IPS DF 6.9 (cell line): ENCODE results near the gene RFTN1.

Experiments
- DNase-seq: peaks from one replicate; pipeline ENCODE4 v3.0.0-alpha.2; 2013; ENCODE audit warnings: low read depth, low spot score
- H3K27ac ChIP-seq: one replicate; pipeline ENCODE4 v1.5.1; 2013; ENCODE audit warnings: low read length, control low read depth
- H3K27me3 ChIP-seq: 2 replicates; pipeline ENCODE4 v1.6.1; 2013; ENCODE audit warnings: mild to moderate bottlenecking, low read length; ENCODE audit not compliant: control insufficient read depth, insufficient read depth
- H3K36me3 ChIP-seq: 2 replicates; pipeline ENCODE4 v1.6.1; 2013; ENCODE audit warnings: low read length; ENCODE audit not compliant: control insufficient read depth, insufficient read depth
- H3K4me1 ChIP-seq: 2 replicates; pipeline ENCODE4 v1.6.1; 2013; ENCODE audit warnings: low read length; ENCODE audit not compliant: control insufficient read depth, insufficient read depth
- H3K4me3 ChIP-seq: 2 replicates; pipeline ENCODE4 v1.5.1; 2013; ENCODE audit warnings: mild to moderate bottlenecking, low read length
- H3K9me3 ChIP-seq: 2 replicates; pipeline ENCODE4 v1.6.1; 2013; ENCODE audit warnings: low read length, inconsistent platforms; ENCODE audit not compliant: control insufficient read depth, insufficient read depth
- WGBS: extraction: QIAGEN DNeasy Blood & Tissue Kit; methylation state at CpG from one replicate; pipeline ENCODE4 v1.1.7; 2013; ENCODE audit warnings: mixed read lengths, missing lambda C conversion rate; ENCODE audit not compliant: insufficient read length, insufficient coverage; 5-methylcytosine and 5-hydroxymethylcytosine counted together

RFTN1 gene

DNA sequence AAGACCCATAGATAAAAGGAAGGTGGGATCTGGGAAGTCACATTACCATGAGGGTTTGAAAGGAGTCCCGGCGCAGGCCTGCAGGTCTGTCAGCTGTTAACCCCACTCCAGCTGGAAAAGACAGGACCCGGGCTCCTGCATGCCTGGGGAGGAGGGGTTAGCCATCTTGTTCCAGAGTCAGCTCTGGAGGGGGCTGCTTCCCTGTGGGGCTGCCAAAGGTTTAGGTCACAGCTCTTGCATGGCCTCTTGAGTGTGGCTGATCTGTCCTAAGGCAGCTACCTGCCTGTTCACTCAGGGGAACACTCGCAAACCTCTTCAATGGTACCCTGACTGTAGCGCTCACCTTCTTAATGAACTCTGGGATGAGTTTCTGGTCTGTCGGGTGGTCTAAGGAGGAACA lies 104.5 kb downstream of the RFTN1 start:
- Histone ChIP-seq H3K4me1 (0 out of 2 replicates have a peak, but pooled peaks cover 2% of the 10 kb centered on the region), H3K4me3 (no peak overlapping the region), H3K27me3 (no peaks in the 10 kb centered on the region), H3K36me3 (no peaks in the 10 kb centered on the region), H3K27ac (no peak overlapping the region), H3K9me3 (no peaks in the 10 kb centered on the region)
- no peak for DNase-seq
- WGBS: no CpG with 5 or more reads among the region's 6 CpGs

GRCh38 chr3:16407366-16407765 lies 106.1 kb downstream of the RFTN1 start:
- no CpG with 5 or more reads among the region's 2 CpGs for WGBS
- Histone ChIP-seq H3K36me3 (no peaks in the 10 kb centered on the region), H3K27me3 (no peaks in the 10 kb centered on the region)

GRCh38 chr3:16406579-16406978 lies 106.9 kb downstream of the RFTN1 start:
- 0 out of 2 replicates have a peak, but pooled peaks cover 2% of the 10 kb centered on the region for H3K4me1 ChIP-seq
- no CpG with 5 or more reads among the region's 2 CpGs for WGBS
- no peak overlapping the region for H3K4me3 ChIP-seq
- H3K36me3 ChIP-seq: no peaks in the 10 kb centered on the region
- no peak overlapping the region for H3K27ac ChIP-seq
- no peaks in the 10 kb centered on the region for H3K27me3 ChIP-seq
- DNase-seq: no peak
- no peaks in the 10 kb centered on the region for H3K9me3 ChIP-seq

More at GRCh38 chr3:16407366-16407765, 106.1 kb downstream of the RFTN1 start:
- DNase-seq: no peak
- H3K4me1 ChIP-seq: 0 out of 2 replicates have a peak, but pooled peaks cover 2% of the 10 kb centered on the region
- H3K27ac ChIP-seq: no peak overlapping the region
- no peaks in the 10 kb centered on the region for H3K9me3 ChIP-seq
- no peak overlapping the region for H3K4me3 ChIP-seq

- Histone ChIP-seq H3K36me3 (no peaks in the 10 kb centered on the region), H3K4me3 (no peak overlapping the region), H3K9me3 (no peaks in the 10 kb centered on the region), H3K27me3 (no peaks in the 10 kb centered on the region), H3K27ac (no peak overlapping the region), H3K4me1 (0 out of 2 replicates have a peak, but pooled peaks cover 2% of the 10 kb centered on the region)
- no peak for DNase-seq
- no CpG with 5 or more reads among the region's 6 CpGs for WGBS
Observed at GRCh38 chr3:16406166-16406565, 107.3 kb downstream of the RFTN1 start.

DNA sequence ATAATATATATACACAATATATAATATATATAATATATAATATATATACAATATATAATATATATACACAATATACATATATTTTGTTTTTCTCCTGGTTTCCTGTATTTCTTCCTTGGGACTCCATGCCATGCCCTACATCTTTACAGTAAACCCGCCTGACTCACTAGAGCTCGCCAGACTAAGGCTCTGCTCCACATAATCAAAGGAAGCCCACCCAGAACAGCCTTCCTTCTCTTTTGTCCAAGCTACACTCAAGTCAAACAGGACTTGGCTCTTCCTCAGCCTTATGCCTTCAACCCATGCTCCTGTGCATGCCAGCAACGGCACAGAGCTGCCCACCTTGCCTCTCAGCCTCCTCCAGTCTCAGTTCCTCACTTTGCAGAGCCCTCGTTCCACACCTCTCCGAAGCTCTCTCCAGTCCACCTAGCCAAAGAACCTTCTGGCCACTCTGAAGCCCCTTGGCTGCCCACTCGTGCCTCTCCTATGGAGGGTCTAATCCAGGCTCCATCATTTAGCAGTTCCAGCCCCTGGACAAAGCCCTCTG lies 109.1 kb downstream of the RFTN1 start:
- H3K4me1 ChIP-seq: peaks cover 2% of the 10 kb centered on the region; the same call in 1 of the 2 replicates
- H3K27me3 ChIP-seq: no peaks in the 10 kb centered on the region
- no CpG with 5 or more reads among the region's 6 CpGs for WGBS

DNA sequence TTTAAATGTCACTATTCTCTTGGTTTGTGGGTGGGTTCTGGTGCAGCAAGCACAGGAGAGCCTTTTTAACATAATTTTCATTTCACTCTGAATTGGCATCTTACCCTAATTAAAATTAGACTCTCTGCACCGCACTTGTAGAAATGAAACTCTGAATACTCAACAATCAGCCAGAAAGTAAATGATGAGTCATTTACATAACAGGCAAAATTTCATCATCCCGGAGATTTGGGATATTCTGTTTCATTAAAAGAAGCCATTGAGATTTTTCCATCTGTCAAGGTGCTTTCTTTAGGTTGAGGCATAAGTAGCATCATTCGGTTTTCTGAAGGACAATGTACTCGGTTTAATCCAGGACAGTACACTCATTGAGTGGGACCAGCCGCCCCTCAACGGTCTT lies 111.0 kb downstream of the RFTN1 start:
- Histone ChIP-seq H3K4me1 (no peaks in the 10 kb centered on the region; the same call in 1 of the 2 replicates), H3K9me3 (no peaks in the 10 kb centered on the region), H3K4me3 (no peak overlapping the region), H3K27me3 (no peaks in the 10 kb centered on the region), H3K27ac (no peak overlapping the region), H3K36me3 (no peaks in the 10 kb centered on the region)
- DNase-seq: no peak
- no CpG with 5 or more reads among the region's 6 CpGs for WGBS

More for the DNA sequence above, 109.1 kb downstream of the RFTN1 start:
- Histone ChIP-seq H3K27ac (no peak overlapping the region), H3K36me3 (no peaks in the 10 kb centered on the region), H3K4me3 (no peak overlapping the region), H3K9me3 (no peaks in the 10 kb centered on the region)
- no peak for DNase-seq

GRCh38 chr3:16401273-16401672 lies 112.2 kb downstream of the RFTN1 start:
- WGBS: no CpG with 5 or more reads among the region's 5 CpGs

GRCh38 chr3:16400106-16400931 lies 113.2 kb downstream of the RFTN1 start:
- no peaks in the 10 kb centered on the region; the same call in 1 of the 2 replicates for H3K4me1 ChIP-seq
- H3K27ac ChIP-seq: no peak overlapping the region
- H3K36me3 ChIP-seq: no peaks in the 10 kb centered on the region
- no peaks in the 10 kb centered on the region for H3K9me3 ChIP-seq
- no CpG with 5 or more reads among the region's 11 CpGs for WGBS
- H3K27me3 ChIP-seq: no peaks in the 10 kb centered on the region
- H3K4me3 ChIP-seq: no peak overlapping the region
- no peak for DNase-seq

More at GRCh38 chr3:16401273-16401672, 112.2 kb downstream of the RFTN1 start:
- H3K36me3 ChIP-seq: no peaks in the 10 kb centered on the region
- H3K27me3 ChIP-seq: no peaks in the 10 kb centered on the region
- no peak overlapping the region for H3K27ac ChIP-seq
- no peaks in the 10 kb centered on the region; the same call in 1 of the 2 replicates for H3K4me1 ChIP-seq
- DNase-seq: no peak
- H3K4me3 ChIP-seq: no peak overlapping the region
- H3K9me3 ChIP-seq: no peaks in the 10 kb centered on the region

DNA sequence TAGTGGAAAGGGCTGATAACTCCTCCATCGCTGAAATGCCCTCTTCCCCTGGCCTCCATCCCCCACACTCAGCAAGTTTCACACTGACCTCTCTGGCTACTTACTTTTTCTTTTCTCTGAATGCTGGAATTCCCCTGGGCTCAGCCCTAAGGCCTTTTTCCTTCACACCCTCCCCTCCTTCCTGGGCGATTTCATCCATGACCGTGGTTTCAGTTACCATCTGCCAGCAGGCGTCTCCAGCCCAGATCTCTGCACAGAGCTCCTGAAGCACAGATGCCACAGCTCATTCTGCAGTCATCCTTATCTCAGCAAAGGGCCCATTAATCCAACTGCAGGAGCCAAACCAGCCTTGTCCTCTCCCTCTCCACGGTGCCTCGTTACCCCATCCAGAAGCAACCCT lies 114.0 kb downstream of the RFTN1 start:
- no peak for DNase-seq
- WGBS: no CpG with 5 or more reads among the region's 6 CpGs
- H3K9me3 ChIP-seq: no peaks in the 10 kb centered on the region
- no peak overlapping the region for H3K27ac ChIP-seq
- no peaks in the 10 kb centered on the region; the same call in 1 of the 2 replicates for H3K4me1 ChIP-seq
- no peaks in the 10 kb centered on the region for H3K36me3 ChIP-seq
- no peaks in the 10 kb centered on the region for H3K27me3 ChIP-seq
- H3K4me3 ChIP-seq: no peak overlapping the region

GRCh38 chr3:16398648-16399047 lies 114.9 kb downstream of the RFTN1 start:
- Histone ChIP-seq H3K4me1 (no peaks in the 10 kb centered on the region; the same call in 1 of the 2 replicates), H3K9me3 (no peaks in the 10 kb centered on the region), H3K27me3 (no peaks in the 10 kb centered on the region), H3K36me3 (no peaks in the 10 kb centered on the region), H3K4me3 (no peak overlapping the region), H3K27ac (no peak overlapping the region)
- DNase-seq: no peak
- no CpG with 5 or more reads among the region's 2 CpGs for WGBS
